SU-DHL-6 (cell line): Measurements from ENCODE around the gene ACE.

ENCODE experiments used
- EZH2phosphoT487 ChIP-seq: fragments of 200-600 bp; sonication (generic), shearing (Covaris generic); conservative IDR thresholded peaks from 2 replicates; pipeline ENCODE4 v1.6.1; 2018; ENCODE audit warnings: mild to moderate bottlenecking, antibody characterized with exemption, low read length, moderate library complexity, mixed read lengths
- TF ChIP-seq, protein P1 (sequence below): fragments of 200-600 bp; sonication (generic); IDR thresholded peaks from one replicate; pipeline ENCODE4 v1.5.1; 2017; ENCODE audit warnings: antibody characterized with exemption, mild to moderate bottlenecking, low read length, moderate library complexity; ENCODE audit not compliant: insufficient read depth, poor library complexity, severe bottlenecking

DNA sequence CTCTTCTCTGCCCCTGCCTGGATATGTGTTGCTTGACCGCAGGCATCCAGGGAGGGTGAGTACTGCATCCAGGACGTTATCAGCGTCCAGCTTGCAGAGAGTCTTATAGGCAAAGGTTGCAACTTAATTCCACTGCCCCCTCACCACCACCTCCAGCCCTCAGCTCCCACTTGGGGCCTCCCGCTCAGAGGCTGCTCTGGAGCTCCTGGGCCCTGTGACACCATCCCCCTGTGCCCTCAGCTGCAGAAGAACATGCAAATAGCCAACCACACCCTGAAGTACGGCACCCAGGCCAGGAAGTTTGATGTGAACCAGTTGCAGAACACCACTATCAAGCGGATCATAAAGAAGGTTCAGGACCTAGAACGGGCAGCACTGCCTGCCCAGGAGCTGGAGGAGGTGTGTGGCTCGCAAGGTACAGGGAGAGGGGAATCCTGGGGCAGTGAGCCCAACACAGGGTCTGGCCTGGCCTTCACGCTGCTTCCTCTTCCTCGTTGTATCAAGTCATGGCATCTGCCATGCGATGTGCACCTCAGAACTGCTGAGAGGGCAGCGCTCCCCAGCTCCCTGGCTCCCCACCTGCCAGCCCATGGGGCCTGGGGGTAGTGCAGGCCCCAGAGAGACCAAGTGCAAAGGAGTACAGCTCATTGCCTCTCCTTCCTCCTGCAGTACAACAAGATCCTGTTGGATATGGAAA lies 9.6 kb downstream of the ACE start:
- TF ChIP-seq, protein P1, sequence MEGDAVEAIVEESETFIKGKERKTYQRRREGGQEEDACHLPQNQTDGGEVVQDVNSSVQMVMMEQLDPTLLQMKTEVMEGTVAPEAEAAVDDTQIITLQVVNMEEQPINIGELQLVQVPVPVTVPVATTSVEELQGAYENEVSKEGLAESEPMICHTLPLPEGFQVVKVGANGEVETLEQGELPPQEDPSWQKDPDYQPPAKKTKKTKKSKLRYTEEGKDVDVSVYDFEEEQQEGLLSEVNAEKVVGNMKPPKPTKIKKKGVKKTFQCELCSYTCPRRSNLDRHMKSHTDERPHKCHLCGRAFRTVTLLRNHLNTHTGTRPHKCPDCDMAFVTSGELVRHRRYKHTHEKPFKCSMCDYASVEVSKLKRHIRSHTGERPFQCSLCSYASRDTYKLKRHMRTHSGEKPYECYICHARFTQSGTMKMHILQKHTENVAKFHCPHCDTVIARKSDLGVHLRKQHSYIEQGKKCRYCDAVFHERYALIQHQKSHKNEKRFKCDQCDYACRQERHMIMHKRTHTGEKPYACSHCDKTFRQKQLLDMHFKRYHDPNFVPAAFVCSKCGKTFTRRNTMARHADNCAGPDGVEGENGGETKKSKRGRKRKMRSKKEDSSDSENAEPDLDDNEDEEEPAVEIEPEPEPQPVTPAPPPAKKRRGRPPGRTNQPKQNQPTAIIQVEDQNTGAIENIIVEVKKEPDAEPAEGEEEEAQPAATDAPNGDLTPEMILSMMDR: no peak
- TF ChIP-seq EZH2phosphoT487: no peak
